ENCODE measurements around the gene TMEM163. TPM values are rescaled to one million over a fixed set of nuclear protein-coding genes. Genes with fewer than 3 reads are reported as not detected.
"Not testable (repeated sequence)": the region's sequence is repeated elsewhere in the genome, so short reads cannot be mapped to it uniquely, and the experiment has no call there.

The TMEM163 gene
- polyA plus RNA-seq (ENCODE audit: low read depth in 6 of 6), result 1 to 10 TPM in 1 of 6 donors, under 1 TPM in 5; 0.33 to 1.0 (median 0.47) TPM

- Mint-ChIP-seq H3K4me3 (peak within 1 kb of the TSS; percentile 79 to 92 (median 86)), H3K36me3 (no peaks in the 10 kb centered on the region), H3K4me1 (peaks cover 18 to 26% (median 22%) of the 10 kb centered on the region in 3 donors), H3K27ac (peak within 1 kb of the TSS in 3 of 6 donors; percentile 60 to 86 (median 69)), H3K27me3 (peaks cover 61 to 74% (median 65%) of the 10 kb centered on the region in 3 donors), H3K9me3 (peaks cover 0 to 2% (median 0%) of the 10 kb centered on the region in 7 donors)
- ATAC-seq (ENCODE audit: low read depth in 2 of 2) (peak; percentile 86), DNase-seq (peak; percentile 52)
Observed at GRCh38 chr2:134718817-134719814, at the start of gene TMEM163. TMEM163 (minus strand) TSS chr2:134719000.

- Mint-ChIP-seq H3K9me3 (peaks cover 0 to 10% (median 2%) of the 10 kb centered on the region in 7 donors), H3K4me3 (no peak overlapping the region), H3K36me3 (no peaks in the 10 kb centered on the region), H3K27ac (no peak overlapping the region), H3K4me1 (peaks cover 0 to 11% (median 0%) of the 10 kb centered on the region in 3 donors), H3K27me3 (peaks cover 0 to 8% (median 4%) of the 10 kb centered on the region in 3 donors)
- ATAC-seq (ENCODE audit: low read depth in 2 of 2), result no peak
- no peak for DNase-seq
Observed at GRCh38 chr2:134766583-134766982, 47.8 kb upstream of the TMEM163 start.

- peaks cover 0 to 8% (median 4%) of the 10 kb centered on the region in 3 donors for H3K27me3 Mint-ChIP-seq
- no peak for ATAC-seq (ENCODE audit: low read depth in 2 of 2)
- peaks cover 0 to 11% (median 0%) of the 10 kb centered on the region in 3 donors for H3K4me1 Mint-ChIP-seq
- no peak for DNase-seq
- peaks cover 0 to 10% (median 2%) of the 10 kb centered on the region in 7 donors for H3K9me3 Mint-ChIP-seq
- H3K36me3 Mint-ChIP-seq, result no peaks in the 10 kb centered on the region
- no peak overlapping the region for H3K4me3 Mint-ChIP-seq
- no peak overlapping the region for H3K27ac Mint-ChIP-seq
Observed at GRCh38 chr2:134765987-134766386, 47.2 kb upstream of the TMEM163 start.

GRCh38 chr2:134764164-134764563 lies 45.4 kb upstream of the TMEM163 start:
- Mint-ChIP-seq H3K4me1 (peaks cover 2 to 16% (median 6%) of the 10 kb centered on the region in 3 donors), H3K9me3 (peaks cover 0 to 10% (median 2%) of the 10 kb centered on the region in 7 donors), H3K36me3 (no peaks in the 10 kb centered on the region), H3K27me3 (peaks cover 0 to 8% (median 4%) of the 10 kb centered on the region in 3 donors), H3K27ac (no peak overlapping the region), H3K4me3 (no peak overlapping the region)
- ATAC-seq (ENCODE audit: low read depth in 2 of 2), result no peak
- DNase-seq, result no peak

- Mint-ChIP-seq H3K27ac (peak overlapping the region in 1 of 6 donors; percentile 11), H3K27me3 (peaks cover 0 to 8% (median 4%) of the 10 kb centered on the region in 3 donors)
Observed at GRCh38 chr2:134763164-134763710, 44.4 kb upstream of the TMEM163 start.

GRCh38 chr2:134762508-134762907 lies 43.7 kb upstream of the TMEM163 start:
- no peaks in the 10 kb centered on the region for H3K36me3 Mint-ChIP-seq
- H3K4me1 Mint-ChIP-seq, result peaks cover 18 to 33% (median 22%) of the 10 kb centered on the region in 3 donors
- DNase-seq, result no peak
- no peak overlapping the region for H3K4me3 Mint-ChIP-seq
- peak overlapping the region in 1 of 6 donors; percentile 6 for H3K27ac Mint-ChIP-seq
- peaks cover 0 to 8% (median 4%) of the 10 kb centered on the region in 3 donors for H3K27me3 Mint-ChIP-seq
- peaks cover 0 to 10% (median 5%) of the 10 kb centered on the region in 7 donors for H3K9me3 Mint-ChIP-seq
- no peak for ATAC-seq (ENCODE audit: low read depth in 2 of 2)

More at GRCh38 chr2:134763164-134763710, 44.4 kb upstream of the TMEM163 start:
- DNase-seq (no peak), ATAC-seq (ENCODE audit: low read depth in 2 of 2) (no peak)
- peaks cover 11 to 26% (median 15%) of the 10 kb centered on the region in 3 donors for H3K4me1 Mint-ChIP-seq
- peaks cover 0 to 10% (median 6%) of the 10 kb centered on the region in 7 donors for H3K9me3 Mint-ChIP-seq
- H3K4me3 Mint-ChIP-seq, result no peak overlapping the region
- no peaks in the 10 kb centered on the region for H3K36me3 Mint-ChIP-seq

GRCh38 chr2:134760385-134760784 lies 41.6 kb upstream of the TMEM163 start:
- no peak overlapping the region for H3K27ac Mint-ChIP-seq
- peaks cover 0 to 11% (median 5%) of the 10 kb centered on the region in 7 donors for H3K9me3 Mint-ChIP-seq
- peaks cover 26 to 43% (median 37%) of the 10 kb centered on the region in 3 donors for H3K4me1 Mint-ChIP-seq
- ATAC-seq (ENCODE audit: low read depth in 2 of 2), result no peak
- H3K36me3 Mint-ChIP-seq, result no peaks in the 10 kb centered on the region
- peak overlapping the region in 1 of 8 donors; percentile 38 for H3K4me3 Mint-ChIP-seq
- no peak for DNase-seq
- no peaks in the 10 kb centered on the region for H3K27me3 Mint-ChIP-seq

GRCh38 chr2:134758633-134759032 lies 39.8 kb upstream of the TMEM163 start:
- peaks cover 0 to 6% (median 0%) of the 10 kb centered on the region in 3 donors for H3K27me3 Mint-ChIP-seq
- DNase-seq, result peak; percentile 78
- H3K9me3 Mint-ChIP-seq, result peaks cover 0 to 11% (median 2%) of the 10 kb centered on the region in 7 donors
- H3K36me3 Mint-ChIP-seq, result no peaks in the 10 kb centered on the region
- H3K27ac Mint-ChIP-seq, result peak overlapping the region in 5 of 6 donors; percentile 54 to 90 (median 85)
- H3K4me3 Mint-ChIP-seq, result peak overlapping the region in 7 of 8 donors; percentile 0 to 87 (median 48)
- ATAC-seq (ENCODE audit: low read depth in 2 of 2), result peak; percentile 98 to 99
- H3K4me1 Mint-ChIP-seq, result peaks cover 26 to 49% (median 37%) of the 10 kb centered on the region in 3 donors

GRCh38 chr2:134751981-134752380 lies 33.2 kb upstream of the TMEM163 start:
- H3K27me3 Mint-ChIP-seq, result peaks cover 13 to 28% (median 17%) of the 10 kb centered on the region in 3 donors
- H3K27ac Mint-ChIP-seq, result peak overlapping the region in 2 of 6 donors; percentile 52 to 63
- peaks cover 4 to 10% (median 10%) of the 10 kb centered on the region in 3 donors for H3K4me1 Mint-ChIP-seq
- not testable (repeated sequence) for DNase-seq; H3K36me3 Mint-ChIP-seq; H3K9me3 Mint-ChIP-seq; H3K4me3 Mint-ChIP-seq; ATAC-seq (ENCODE audit: low read depth in 2 of 2)

GRCh38 chr2:134745546-134745945 lies 26.7 kb upstream of the TMEM163 start:
- H3K4me1 Mint-ChIP-seq, result peaks cover 15 to 21% (median 19%) of the 10 kb centered on the region in 3 donors
- no peak overlapping the region for H3K27ac Mint-ChIP-seq
- H3K27me3 Mint-ChIP-seq, result peaks cover 5 to 11% (median 9%) of the 10 kb centered on the region in 3 donors
- peaks cover 0 to 5% (median 0%) of the 10 kb centered on the region in 7 donors for H3K9me3 Mint-ChIP-seq
- ATAC-seq (ENCODE audit: low read depth in 2 of 2) (no peak), DNase-seq (no peak)
- no peaks in the 10 kb centered on the region for H3K36me3 Mint-ChIP-seq
- no peak overlapping the region for H3K4me3 Mint-ChIP-seq

GRCh38 chr2:134745023-134745422 lies 26.2 kb upstream of the TMEM163 start:
- no peak overlapping the region for H3K4me3 Mint-ChIP-seq
- H3K4me1 Mint-ChIP-seq, result peaks cover 20 to 26% (median 24%) of the 10 kb centered on the region in 3 donors
- no peak overlapping the region for H3K27ac Mint-ChIP-seq
- peaks cover under 1 to 11% (median 9%) of the 10 kb centered on the region in 3 donors for H3K27me3 Mint-ChIP-seq
- H3K36me3 Mint-ChIP-seq, result no peaks in the 10 kb centered on the region
- H3K9me3 Mint-ChIP-seq, result peaks cover 0 to 5% (median 0%) of the 10 kb centered on the region in 7 donors
- no peak for ATAC-seq (ENCODE audit: low read depth in 2 of 2)
- DNase-seq, result no peak

GRCh38 chr2:134739879-134740301 lies 21.1 kb upstream of the TMEM163 start:
- DNase-seq, result peak; percentile 85
- peak overlapping the region; percentile 61 to 99 (median 96) for H3K27ac Mint-ChIP-seq
- ATAC-seq (ENCODE audit: low read depth in 2 of 2), result peak; percentile 83 to 86
- H3K9me3 Mint-ChIP-seq, result peaks cover 0 to 1% (median 0%) of the 10 kb centered on the region in 7 donors
- H3K36me3 Mint-ChIP-seq, result no peaks in the 10 kb centered on the region
- H3K4me3 Mint-ChIP-seq, result peak overlapping the region in 7 of 8 donors; percentile 22 to 85 (median 63)
- H3K27me3 Mint-ChIP-seq, result no peaks in the 10 kb centered on the region
- peaks cover 65 to 67% (median 67%) of the 10 kb centered on the region in 3 donors for H3K4me1 Mint-ChIP-seq

All from naive B cell (primary cell).